OCI-LY7 (cell line): ENCODE results near the gene PLSCR2. TPM values are rescaled to one million over a fixed set of nuclear protein-coding genes. Genes with fewer than 3 reads are reported as not detected.

Experiments used
- BruUV-seq: library from RNA; stranded (reverse); fragments of 400-500 nt; replicated peaks from 2 replicates; lab custom pipeline; 2021; lab: Mats Ljungman, UMichigan
- CTCF ChIA-PET: fragments of 300-600 bp; sonication (Branson Sonifier 250); formaldehyde crosslinking; loops from one replicate; lab custom pipeline; 2022; ENCODE audit warnings: antibody characterized with exemption; ENCODE audit not compliant: unreplicated experiment; lab: Charles Lee
- POLR2A ChIA-PET: fragments of 300-600 bp; sonication (Branson Sonifier 250); formaldehyde crosslinking; loops from one replicate; lab custom pipeline; 2022; ENCODE audit warnings: antibody characterized with exemption; lab: Charles Lee
- DNase-seq: peaks from one replicate; pipeline ENCODE4 v3.0.0-alpha.2; 2015; ENCODE audit warnings: low spot score
- H2AFZ ChIP-seq: fragments of 200-600 bp; sonication (generic), shearing (Covaris generic); 2 replicates; pipeline ENCODE4 v1.6.1; 2014; ENCODE audit warnings: mild to moderate bottlenecking, antibody characterized with exemption, low read length, moderate library complexity
- H3K27ac ChIP-seq: fragments of 200-600 bp; sonication (generic); 2 replicates; pipeline ENCODE4 v1.5.1; 2014; ENCODE audit warnings: mixed run types, low read depth, mild to moderate bottlenecking, moderate library complexity, low read length, inconsistent platforms; ENCODE audit not compliant: poor library complexity, severe bottlenecking
- H3K36me3 ChIP-seq: fragments of 200-600 bp; sonication (generic); 2 replicates; pipeline ENCODE4 v1.6.1; 2014; ENCODE audit warnings: mild to moderate bottlenecking, antibody characterized with exemption, low read length, moderate library complexity, mixed read lengths; ENCODE audit not compliant: insufficient read depth
- H3K4me1 ChIP-seq: fragments of 200-600 bp; sonication (generic); 2 replicates; pipeline ENCODE4 v1.5.1; 2014; ENCODE audit warnings: mild to moderate bottlenecking, low read length; ENCODE audit not compliant: insufficient read depth, poor library complexity, severe bottlenecking
- H3K4me2 ChIP-seq: fragments of 200-600 bp; sonication (generic); 2 replicates; pipeline ENCODE4 v1.6.1; 2014; ENCODE audit warnings: mild to moderate bottlenecking, low read length
- H3K4me3 ChIP-seq: fragments of 200-600 bp; sonication (generic); 2 replicates; pipeline ENCODE4 v1.5.1; 2014; ENCODE audit warnings: mild to moderate bottlenecking, low read depth, low read length; ENCODE audit not compliant: poor library complexity, severe bottlenecking
- H3K79me2 ChIP-seq: fragments of 200-600 bp; sonication (generic); 2 replicates; pipeline ENCODE4 v1.6.1; 2016; ENCODE audit warnings: low read depth, mild to moderate bottlenecking, low read length, moderate library complexity, mixed read lengths; ENCODE audit not compliant: insufficient read depth
- H3K9me2 ChIP-seq: fragments of 200-600 bp; sonication (generic); 2 replicates; pipeline ENCODE4 v1.6.1; 2016; ENCODE audit warnings: mild to moderate bottlenecking, low read length, mixed read lengths; ENCODE audit not compliant: insufficient read depth
- H3K9me3 ChIP-seq: fragments of 200-600 bp; sonication (generic); 2 replicates; pipeline ENCODE4 v1.6.1; 2014; ENCODE audit warnings: mild to moderate bottlenecking, mixed run types, low read length, mixed read lengths
- H4K20me1 ChIP-seq: fragments of 200-600 bp; sonication (generic); 2 replicates; pipeline ENCODE4 v1.6.1; 2014; ENCODE audit warnings: mild to moderate bottlenecking, antibody characterized with exemption, low read length, moderate library complexity, mixed read lengths; ENCODE audit not compliant: insufficient read depth
- CTCF ChIP-seq: fragments of 200-600 bp; sonication (generic); conservative IDR thresholded peaks from 2 replicates; pipeline ENCODE4 v1.5.1; 2014; ENCODE audit warnings: mild to moderate bottlenecking, antibody characterized with exemption, low read length, moderate library complexity, mixed read lengths
- EZH2phosphoT487 ChIP-seq: fragments of 200-600 bp; sonication (generic); IDR thresholded peaks from 2 replicates; pipeline ENCODE4 v1.6.1; 2018; ENCODE audit warnings: low read depth, borderline replicate concordance, mild to moderate bottlenecking, mixed run types, antibody characterized with exemption, low read length, moderate library complexity, mixed read lengths
- intact Hi-C: fragments of 100-400 bp; cut with micrococcal nuclease; formaldehyde crosslinking; loops from one replicate; pipeline ENCODE4 v1.10.0; 2022; ENCODE audit not compliant: unreplicated experiment
- total RNA-seq, 2 experiments: library from RNA; depleted of rRNA in 1 of 2; stranded (reverse); fragments of >200 nt in 1 of 2; shearing (Covaris generic) in 1 of 2; gene quantifications; 2 replicates each; pipeline ENCODE4 v1.2.3, GENCODE V29; 2014 to 2022

Gene PLSCR2
- total RNA-seq, 2 experiments from 2014 or later, result not detected

DNA sequence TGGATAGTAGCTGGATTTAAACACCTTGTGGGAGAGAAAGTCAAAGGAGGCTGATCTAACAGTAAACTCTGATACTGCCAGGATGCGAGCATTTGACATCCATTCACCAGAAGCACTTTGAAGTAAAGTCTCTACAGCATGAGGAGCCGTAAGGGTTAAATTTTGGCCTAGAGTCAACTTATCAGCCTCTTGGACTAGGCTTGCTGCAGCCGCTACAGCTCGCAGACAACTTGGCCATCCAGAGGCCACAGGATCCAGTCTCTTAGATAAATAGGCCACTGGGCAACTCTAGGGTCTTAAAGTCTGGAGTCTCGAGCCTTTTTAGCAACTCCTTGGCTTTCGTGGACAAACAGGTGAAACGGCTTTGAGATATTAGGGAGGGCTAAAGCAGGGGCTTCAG lies 61.4 kb downstream of the PLSCR2 start:
- no peak overlapping the region for H2AFZ ChIP-seq
- no peaks in the 10 kb centered on the region for H3K79me2 ChIP-seq
- ChIA-PET CTCF (no interaction called here), POLR2A (no interaction called here)
- no peaks in the 10 kb centered on the region for H3K9me3 ChIP-seq
- no peaks in the 10 kb centered on the region for H3K36me3 ChIP-seq
- H3K4me1 ChIP-seq, result no peaks in the 10 kb centered on the region
- no peak for DNase-seq
- no peak for TF ChIP-seq EZH2phosphoT487
- TF ChIP-seq CTCF, result no peak
- H3K9me2 ChIP-seq, result no peaks in the 10 kb centered on the region
- BruUV-seq, result no TSS peak
- H3K4me3 ChIP-seq, result no peak overlapping the region
- no peak overlapping the region for H3K4me2 ChIP-seq
- intact Hi-C loops, result no loop called here
- no peak overlapping the region for H3K27ac ChIP-seq
- H4K20me1 ChIP-seq, result no peaks in the 10 kb centered on the region

DNA sequence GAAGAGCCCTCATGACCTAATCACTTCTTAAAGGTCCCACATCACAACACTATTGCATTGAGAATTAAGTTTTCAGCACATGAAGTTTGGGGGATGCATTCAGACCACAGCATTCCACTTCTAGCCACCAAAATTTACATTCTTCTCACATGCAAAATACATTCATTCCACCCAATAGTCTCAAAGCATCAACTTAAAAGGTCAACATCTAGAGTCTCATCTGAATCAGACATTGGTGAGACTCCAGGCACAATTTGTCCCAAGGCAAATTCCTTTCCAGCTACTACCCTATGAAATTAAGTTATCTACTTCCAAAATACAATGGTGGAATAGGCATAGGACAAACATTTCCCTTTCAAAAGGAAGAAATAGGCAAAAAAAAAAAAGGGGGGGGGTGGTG lies 64.9 kb downstream of the PLSCR2 start:
- Histone ChIP-seq H3K4me1 (no peaks in the 10 kb centered on the region), H3K36me3 (no peaks in the 10 kb centered on the region), H3K4me2 (no peak overlapping the region), H2AFZ (no peak overlapping the region), H3K9me2 (no peaks in the 10 kb centered on the region), H3K4me3 (no peak overlapping the region), H3K27ac (no peak overlapping the region), H3K9me3 (no peaks in the 10 kb centered on the region), H3K79me2 (no peaks in the 10 kb centered on the region), H4K20me1 (no peaks in the 10 kb centered on the region)
- no peak for DNase-seq
- CTCF ChIA-PET, result no interaction called here
- POLR2A ChIA-PET, result no interaction called here
- no TSS peak for BruUV-seq
- TF ChIP-seq EZH2phosphoT487 (no peak), CTCF (no peak)
- intact Hi-C loops, result no loop called here

DNA sequence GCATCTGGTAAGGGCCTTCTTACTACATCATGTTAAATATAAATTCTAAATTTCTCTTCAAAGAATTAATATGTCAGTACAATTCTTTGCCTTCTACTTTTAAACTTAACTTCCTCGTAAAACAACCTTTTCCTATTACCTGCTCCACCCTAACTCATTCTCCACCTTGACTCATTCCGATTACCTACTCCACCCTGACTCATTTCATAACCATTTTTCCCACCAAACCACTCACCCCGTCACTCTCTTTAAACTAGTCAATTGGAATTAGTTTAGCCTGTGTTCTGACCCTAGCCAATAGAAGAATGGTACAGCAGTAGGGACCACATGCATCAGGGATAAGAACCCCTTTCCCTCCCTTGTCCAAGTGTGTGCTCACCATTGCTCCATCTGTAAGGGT lies 65.6 kb downstream of the PLSCR2 start:
- TF ChIP-seq EZH2phosphoT487 (no peak), CTCF (no peak)
- Histone ChIP-seq H4K20me1 (no peaks in the 10 kb centered on the region), H3K4me2 (no peak overlapping the region), H3K36me3 (no peaks in the 10 kb centered on the region), H3K4me3 (no peak overlapping the region), H3K27ac (no peak overlapping the region), H3K9me2 (no peaks in the 10 kb centered on the region), H3K79me2 (no peaks in the 10 kb centered on the region), H3K4me1 (no peaks in the 10 kb centered on the region), H3K9me3 (no peaks in the 10 kb centered on the region), H2AFZ (no peak overlapping the region)
- no peak for DNase-seq
- POLR2A ChIA-PET, result no interaction called here
- CTCF ChIA-PET, result no interaction called here
- intact Hi-C loops, result no loop called here
- no TSS peak for BruUV-seq
